WTC11 (cell line): ENCODE measurements around the gene VEPH1. TPM values are rescaled to one million over a fixed set of nuclear protein-coding genes. Genes with fewer than 3 reads are reported as not detected.

ENCODE experiments used
- ATAC-seq: fragments of 200-7000 bp; cut with Tn5 transposase; 2 replicates; pipeline ENCODE4 v1.10.0; 2021; ENCODE audit warnings: mild to moderate bottlenecking, moderate library complexity
- CTCF ChIA-PET: fragments of 300-600 bp; sonication (Branson Sonifier 250); formaldehyde crosslinking; loops from one replicate; lab custom pipeline; 2021; ENCODE audit warnings: antibody characterized with exemption; lab: Charles Lee
- POLR2A ChIA-PET: fragments of 350-600 bp; sonication (Branson Sonifier 250); formaldehyde crosslinking; loops from one replicate; lab custom pipeline; 2021; ENCODE audit warnings: antibody characterized with exemption; lab: Charles Lee
- DNase-seq: peaks from one replicate; pipeline ENCODE4 v3.0.0; 2021; ENCODE audit warnings: low spot score
- H3K27ac Mint-ChIP-seq: 2 replicates; pipeline ENCODE4 v1.8.0; 2021; ENCODE audit warnings: mixed read lengths
- H3K27me3 Mint-ChIP-seq: 2 replicates; pipeline ENCODE4 v1.8.0; 2021; ENCODE audit warnings: low read depth, mild to moderate bottlenecking, moderate library complexity, mixed read lengths
- H3K36me3 Mint-ChIP-seq: 2 replicates; pipeline ENCODE4 v1.8.0; 2021; ENCODE audit warnings: mixed read lengths
- H3K4me1 Mint-ChIP-seq: 2 replicates; pipeline ENCODE4 v1.8.0; 2022; ENCODE audit warnings: mixed read lengths
- H3K4me3 Mint-ChIP-seq: 2 replicates; pipeline ENCODE4 v1.8.0; 2021; ENCODE audit warnings: mild to moderate bottlenecking, moderate library complexity, mixed read lengths
- H3K9me3 Mint-ChIP-seq: 2 replicates; pipeline ENCODE4 v1.8.0; 2021; ENCODE audit warnings: mixed read lengths
- ATF6 ChIP-seq: sonication (generic); formaldehyde crosslinking; IDR thresholded peaks from 2 replicates; pipeline ENCODE4 v1.8.1; 2023; ENCODE audit warnings: mild to moderate bottlenecking, missing genetic modification reagents
- CREM ChIP-seq: sonication (generic); formaldehyde crosslinking; IDR thresholded peaks from 2 replicates; pipeline ENCODE4 v1.8.1; 2022; ENCODE audit warnings: mild to moderate bottlenecking, missing genetic modification reagents, moderate library complexity
- JAZF1 ChIP-seq: fragments of 250-450 bp; sonication (Bioruptor Pico); IDR thresholded peaks from 2 replicates; pipeline ENCODE4 v1.9.0; 2021; ENCODE audit warnings: moderate library complexity, mild to moderate bottlenecking, inconsistent platforms
- MXD4 ChIP-seq: fragments of 250-450 bp; sonication (Bioruptor Pico); IDR thresholded peaks from 2 replicates; pipeline ENCODE4 v1.8.0; 2021; ENCODE audit warnings: mild to moderate bottlenecking, moderate library complexity, borderline replicate concordance
- NFATC4 ChIP-seq: fragments of 250-450 bp; sonication (Bioruptor Pico); IDR thresholded peaks from 2 replicates; pipeline ENCODE4 v1.9.0; 2021; ENCODE audit warnings: mild to moderate bottlenecking
- NFYB ChIP-seq: sonication (generic); formaldehyde crosslinking; conservative IDR thresholded peaks from 2 replicates; pipeline ENCODE4 v1.8.0; 2022; ENCODE audit warnings: low read depth, missing genetic modification reagents
- NR2C2 ChIP-seq: sonication (generic); formaldehyde crosslinking; IDR thresholded peaks from 2 replicates; pipeline ENCODE4 v1.8.0; 2022; ENCODE audit warnings: mild to moderate bottlenecking, missing genetic modification reagents
- NR3C1 ChIP-seq: sonication (generic); formaldehyde crosslinking; conservative IDR thresholded peaks from 2 replicates; pipeline ENCODE4 v1.8.1; 2023; ENCODE audit warnings: low read depth, mild to moderate bottlenecking, missing genetic modification reagents
- SOX15 ChIP-seq: fragments of 250-450 bp; sonication (Bioruptor Pico); IDR thresholded peaks from 2 replicates; pipeline ENCODE4 v1.9.0; 2021; ENCODE audit warnings: mild to moderate bottlenecking
- TP53 ChIP-seq: sonication (generic); formaldehyde crosslinking; IDR thresholded peaks from 2 replicates; pipeline ENCODE4 v1.8.1; 2023; ENCODE audit warnings: mild to moderate bottlenecking, missing genetic modification reagents
- ZBTB21 ChIP-seq: sonication (generic); formaldehyde crosslinking; IDR thresholded peaks from 2 replicates; pipeline ENCODE4 v1.8.1; 2023; ENCODE audit warnings: mild to moderate bottlenecking, missing genetic modification reagents, borderline replicate concordance
- ZBTB43 ChIP-seq: sonication (generic); formaldehyde crosslinking; IDR thresholded peaks from 2 replicates; pipeline ENCODE4 v1.8.1; 2023; ENCODE audit warnings: mild to moderate bottlenecking, missing genetic modification reagents
- ZNF219 ChIP-seq: sonication (generic); formaldehyde crosslinking; IDR thresholded peaks from 2 replicates; pipeline ENCODE4 v1.8.0; 2023; ENCODE audit warnings: missing genetic modification reagents, mild to moderate bottlenecking, borderline replicate concordance
- ZNF232 ChIP-seq: sonication (generic); formaldehyde crosslinking; IDR thresholded peaks from 2 replicates; pipeline ENCODE4 v1.8.0; 2022; ENCODE audit warnings: mild to moderate bottlenecking, missing genetic modification reagents
- ZNF263 ChIP-seq: sonication (generic); formaldehyde crosslinking; IDR thresholded peaks from 2 replicates; pipeline ENCODE4 v1.8.1; 2022; ENCODE audit warnings: low read depth, mild to moderate bottlenecking, moderate library complexity, missing genetic modification reagents
- ZNF416 ChIP-seq: fragments of 250-450 bp; sonication (Bioruptor Pico); IDR thresholded peaks from 2 replicates; pipeline ENCODE4 v1.9.0; 2021; ENCODE audit warnings: mild to moderate bottlenecking, inconsistent platforms
- total RNA-seq: library from RNA; stranded (reverse); gene quantifications from 3 replicates; pipeline ENCODE4 v1.2.3, GENCODE V29; 2021
- TF ChIP-seq, protein P1 (sequence below): sonication (generic); formaldehyde crosslinking; IDR thresholded peaks from 2 replicates; pipeline ENCODE4 v1.8.1; 2022; ENCODE audit warnings: mild to moderate bottlenecking, missing genetic modification reagents, moderate library complexity, borderline replicate concordance
- TF ChIP-seq, protein P2 (sequence below): fragments of 250-450 bp; sonication (Bioruptor Pico); IDR thresholded peaks from 2 replicates; pipeline ENCODE4 v1.9.0; 2021; ENCODE audit warnings: mild to moderate bottlenecking, borderline replicate concordance
- TF ChIP-seq, protein P3 (sequence below): sonication (generic); formaldehyde crosslinking; IDR thresholded peaks from 2 replicates; pipeline ENCODE4 v1.8.1; 2022; ENCODE audit warnings: missing genetic modification reagents, borderline replicate concordance

Gene VEPH1
- total RNA-seq, 1 experiment from 2014 or later = 10.8 TPM

GRCh38 chr3:157280354-157280753, 222.9 kb downstream of the VEPH1 start:
- ChIA-PET CTCF (no interaction called here), POLR2A (no interaction called here)
- no peaks in the 10 kb centered on the region for H3K9me3 Mint-ChIP-seq
- H3K4me3 Mint-ChIP-seq = no peak overlapping the region
- no peaks in the 10 kb centered on the region for H3K36me3 Mint-ChIP-seq
- DNase-seq = no peak
- H3K27ac Mint-ChIP-seq = no peak overlapping the region
- no peaks in the 10 kb centered on the region for H3K27me3 Mint-ChIP-seq
- peaks cover 15% of the 10 kb centered on the region for H3K4me1 Mint-ChIP-seq
- no peak for TF ChIP-seq ZBTB43
- TF ChIP-seq ZNF232 (CRISPR knock-in tag) = no peak
- no peak for TF ChIP-seq NR2C2
- TF ChIP-seq NR3C1 (CRISPR knock-in tag) = no peak
- TF ChIP-seq NFYB (CRISPR knock-in tag) = no peak
- TF ChIP-seq ZBTB21 (CRISPR knock-in tag) = no peak
- no peak for TF ChIP-seq ZNF416 (CRISPR knock-in tag)
- ATAC-seq = no peak

- DNase-seq (no peak), ATAC-seq (no peak)
- Mint-ChIP-seq H3K4me3 (no peak overlapping the region), H3K27ac (no peak overlapping the region), H3K9me3 (no peaks in the 10 kb centered on the region), H3K36me3 (no peaks in the 10 kb centered on the region), H3K4me1 (peaks cover 26% of the 10 kb centered on the region), H3K27me3 (no peaks in the 10 kb centered on the region)
- ChIA-PET CTCF (no interaction called here), POLR2A (no interaction called here)
- TF ChIP-seq, protein P1, sequence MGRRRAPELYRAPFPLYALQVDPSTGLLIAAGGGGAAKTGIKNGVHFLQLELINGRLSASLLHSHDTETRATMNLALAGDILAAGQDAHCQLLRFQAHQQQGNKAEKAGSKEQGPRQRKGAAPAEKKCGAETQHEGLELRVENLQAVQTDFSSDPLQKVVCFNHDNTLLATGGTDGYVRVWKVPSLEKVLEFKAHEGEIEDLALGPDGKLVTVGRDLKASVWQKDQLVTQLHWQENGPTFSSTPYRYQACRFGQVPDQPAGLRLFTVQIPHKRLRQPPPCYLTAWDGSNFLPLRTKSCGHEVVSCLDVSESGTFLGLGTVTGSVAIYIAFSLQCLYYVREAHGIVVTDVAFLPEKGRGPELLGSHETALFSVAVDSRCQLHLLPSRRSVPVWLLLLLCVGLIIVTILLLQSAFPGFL (CRISPR knock-in tag) = no peak
Observed at GRCh38 chr3:157279237-157279636, 224.0 kb downstream of the VEPH1 start.

DNA sequence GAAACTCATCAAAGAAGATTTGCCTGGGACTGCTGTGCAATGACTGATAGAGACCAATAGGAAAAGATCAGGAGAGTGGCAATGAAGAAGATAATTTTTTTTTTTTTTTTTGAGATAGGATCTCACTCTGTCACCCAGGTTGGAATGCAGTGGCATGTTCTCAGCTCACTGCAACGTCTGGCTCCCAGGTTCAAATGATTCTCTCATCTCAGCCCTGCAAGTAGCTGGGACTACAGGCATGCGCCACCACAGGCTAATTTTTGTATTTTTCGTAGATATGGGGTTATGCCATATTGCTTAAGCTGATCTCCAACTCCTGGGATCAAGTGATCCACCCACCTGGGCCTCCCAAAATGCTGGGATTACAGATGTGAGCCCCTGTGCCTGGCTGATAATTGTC, 226.4 kb downstream of the VEPH1 start:
- H3K9me3 Mint-ChIP-seq = no peaks in the 10 kb centered on the region
- no peaks in the 10 kb centered on the region for H3K36me3 Mint-ChIP-seq
- no peak for ATAC-seq

DNA sequence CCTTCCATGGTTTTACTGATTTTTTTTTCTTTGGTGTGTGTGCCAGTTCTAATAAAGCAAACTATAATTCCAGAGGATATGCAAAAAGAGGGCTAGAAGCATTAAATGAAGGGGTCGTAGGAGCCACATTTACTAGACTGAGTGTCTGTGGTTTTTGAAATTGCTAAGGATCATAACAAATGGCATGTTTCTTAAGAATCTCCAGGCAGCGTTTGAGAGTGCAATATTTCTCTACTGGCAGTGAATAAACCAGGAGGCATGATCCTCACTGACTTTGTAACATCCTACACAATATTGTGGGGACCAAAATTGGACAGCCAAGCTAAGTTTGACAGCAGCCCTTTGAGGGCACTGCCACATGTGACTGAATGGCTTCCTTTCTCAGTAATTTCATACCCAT, 227.4 kb downstream of the VEPH1 start:
- no peaks in the 10 kb centered on the region for H3K36me3 Mint-ChIP-seq
- ChIA-PET CTCF (interaction anchor here (0.5 to 1.7 kb wide), 2 partner anchors 74 to 165 kb away, joined by 3 to 4 read pairs; no protein-coding TSS in a partner anchor), POLR2A (no interaction called here)
- no peak overlapping the region for H3K4me3 Mint-ChIP-seq
- no peak for ATAC-seq
- peaks cover 46% of the 10 kb centered on the region for H3K4me1 Mint-ChIP-seq
- H3K27ac Mint-ChIP-seq = peak overlapping the region; percentile 71
- H3K9me3 Mint-ChIP-seq = no peaks in the 10 kb centered on the region
- no peak for DNase-seq
- H3K27me3 Mint-ChIP-seq = no peaks in the 10 kb centered on the region
- TF ChIP-seq NR2C2 (no peak), TP53 (no peak), MXD4 (CRISPR knock-in tag) (no peak), ZNF219 (CRISPR knock-in tag) (no peak), JAZF1 (CRISPR knock-in tag) (no peak), ATF6 (CRISPR knock-in tag) (no peak), NFATC4 (no peak), ZNF263 (CRISPR knock-in tag) (no peak), ZNF416 (CRISPR knock-in tag) (no peak), SOX15 (CRISPR knock-in tag) (no peak)
- TF ChIP-seq, protein P2, sequence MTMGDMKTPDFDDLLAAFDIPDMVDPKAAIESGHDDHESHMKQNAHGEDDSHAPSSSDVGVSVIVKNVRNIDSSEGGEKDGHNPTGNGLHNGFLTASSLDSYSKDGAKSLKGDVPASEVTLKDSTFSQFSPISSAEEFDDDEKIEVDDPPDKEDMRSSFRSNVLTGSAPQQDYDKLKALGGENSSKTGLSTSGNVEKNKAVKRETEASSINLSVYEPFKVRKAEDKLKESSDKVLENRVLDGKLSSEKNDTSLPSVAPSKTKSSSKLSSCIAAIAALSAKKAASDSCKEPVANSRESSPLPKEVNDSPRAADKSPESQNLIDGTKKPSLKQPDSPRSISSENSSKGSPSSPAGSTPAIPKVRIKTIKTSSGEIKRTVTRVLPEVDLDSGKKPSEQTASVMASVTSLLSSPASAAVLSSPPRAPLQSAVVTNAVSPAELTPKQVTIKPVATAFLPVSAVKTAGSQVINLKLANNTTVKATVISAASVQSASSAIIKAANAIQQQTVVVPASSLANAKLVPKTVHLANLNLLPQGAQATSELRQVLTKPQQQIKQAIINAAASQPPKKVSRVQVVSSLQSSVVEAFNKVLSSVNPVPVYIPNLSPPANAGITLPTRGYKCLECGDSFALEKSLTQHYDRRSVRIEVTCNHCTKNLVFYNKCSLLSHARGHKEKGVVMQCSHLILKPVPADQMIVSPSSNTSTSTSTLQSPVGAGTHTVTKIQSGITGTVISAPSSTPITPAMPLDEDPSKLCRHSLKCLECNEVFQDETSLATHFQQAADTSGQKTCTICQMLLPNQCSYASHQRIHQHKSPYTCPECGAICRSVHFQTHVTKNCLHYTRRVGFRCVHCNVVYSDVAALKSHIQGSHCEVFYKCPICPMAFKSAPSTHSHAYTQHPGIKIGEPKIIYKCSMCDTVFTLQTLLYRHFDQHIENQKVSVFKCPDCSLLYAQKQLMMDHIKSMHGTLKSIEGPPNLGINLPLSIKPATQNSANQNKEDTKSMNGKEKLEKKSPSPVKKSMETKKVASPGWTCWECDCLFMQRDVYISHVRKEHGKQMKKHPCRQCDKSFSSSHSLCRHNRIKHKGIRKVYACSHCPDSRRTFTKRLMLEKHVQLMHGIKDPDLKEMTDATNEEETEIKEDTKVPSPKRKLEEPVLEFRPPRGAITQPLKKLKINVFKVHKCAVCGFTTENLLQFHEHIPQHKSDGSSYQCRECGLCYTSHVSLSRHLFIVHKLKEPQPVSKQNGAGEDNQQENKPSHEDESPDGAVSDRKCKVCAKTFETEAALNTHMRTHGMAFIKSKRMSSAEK (CRISPR knock-in tag) = no peak

More for the DNA sequence above, 226.4 kb downstream of the VEPH1 start:
- no peak overlapping the region for H3K27ac Mint-ChIP-seq
- TF ChIP-seq, protein P3, sequence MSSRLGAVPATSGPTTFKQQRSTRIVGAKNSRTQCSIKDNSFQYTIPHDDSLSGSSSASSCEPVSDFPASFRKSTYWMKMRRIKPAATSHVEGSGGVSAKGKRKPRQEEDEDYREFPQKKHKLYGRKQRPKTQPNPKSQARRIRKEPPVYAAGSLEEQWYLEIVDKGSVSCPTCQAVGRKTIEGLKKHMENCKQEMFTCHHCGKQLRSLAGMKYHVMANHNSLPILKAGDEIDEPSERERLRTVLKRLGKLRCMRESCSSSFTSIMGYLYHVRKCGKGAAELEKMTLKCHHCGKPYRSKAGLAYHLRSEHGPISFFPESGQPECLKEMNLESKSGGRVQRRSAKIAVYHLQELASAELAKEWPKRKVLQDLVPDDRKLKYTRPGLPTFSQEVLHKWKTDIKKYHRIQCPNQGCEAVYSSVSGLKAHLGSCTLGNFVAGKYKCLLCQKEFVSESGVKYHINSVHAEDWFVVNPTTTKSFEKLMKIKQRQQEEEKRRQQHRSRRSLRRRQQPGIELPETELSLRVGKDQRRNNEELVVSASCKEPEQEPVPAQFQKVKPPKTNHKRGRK = no peak
- TF ChIP-seq CREM (CRISPR knock-in tag) = no peak
- POLR2A ChIA-PET = interaction anchor here (0.7 kb wide), 2 partner anchors 20 to 32 kb away, joined by 4 to 5 read pairs; no protein-coding TSS in a partner anchor
- CTCF ChIA-PET = interaction anchor here (0.6 to 1.7 kb wide), 2 partner anchors 64 to 75 kb away, joined by 3 to 4 read pairs; no protein-coding TSS in a partner anchor
- no peak overlapping the region for H3K4me3 Mint-ChIP-seq
- no peak for DNase-seq
- H3K27me3 Mint-ChIP-seq = no peaks in the 10 kb centered on the region
- H3K4me1 Mint-ChIP-seq = peaks cover 41% of the 10 kb centered on the region
